ENCODE results near the gene NAGLU. TPM values are rescaled to one million over a fixed set of nuclear protein-coding genes. Genes with fewer than 3 reads are reported as not detected.

Gene NAGLU
- total and polyA plus RNA-seq, 10 of the 15 experiments (the other 5 are each of a cell fraction or from before 2014, with no cell fraction given), result 0.23 to 27.5 (median 8.9) TPM

DNA sequence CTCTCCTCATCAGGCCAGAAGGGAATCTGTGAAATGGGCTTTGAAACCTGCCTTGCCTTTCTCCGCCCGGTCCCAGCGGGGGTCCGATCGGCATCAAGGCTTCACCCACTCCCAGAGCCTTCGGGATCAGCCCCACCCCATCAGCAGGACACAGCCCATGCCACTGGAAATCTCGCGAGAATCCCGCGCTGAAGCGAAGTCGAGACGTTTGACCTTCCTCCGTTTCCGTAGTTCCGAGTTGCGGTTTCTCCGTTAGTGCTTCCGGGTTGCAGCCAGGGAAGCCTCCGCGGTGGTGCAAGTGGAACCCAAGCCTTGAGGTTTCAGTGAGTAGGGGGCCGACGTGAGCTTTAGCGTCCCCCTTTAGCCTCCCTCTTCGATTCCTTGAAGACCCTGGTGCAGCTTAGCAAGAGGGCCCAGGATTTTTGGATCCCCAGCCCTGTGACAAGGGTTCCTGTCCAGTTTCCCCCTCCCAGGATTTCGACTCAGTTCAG lies 25.9 kb downstream of the NAGLU start, which contains the start of gene COASY (continued):
- TF ChIP-seq, protein P1, sequence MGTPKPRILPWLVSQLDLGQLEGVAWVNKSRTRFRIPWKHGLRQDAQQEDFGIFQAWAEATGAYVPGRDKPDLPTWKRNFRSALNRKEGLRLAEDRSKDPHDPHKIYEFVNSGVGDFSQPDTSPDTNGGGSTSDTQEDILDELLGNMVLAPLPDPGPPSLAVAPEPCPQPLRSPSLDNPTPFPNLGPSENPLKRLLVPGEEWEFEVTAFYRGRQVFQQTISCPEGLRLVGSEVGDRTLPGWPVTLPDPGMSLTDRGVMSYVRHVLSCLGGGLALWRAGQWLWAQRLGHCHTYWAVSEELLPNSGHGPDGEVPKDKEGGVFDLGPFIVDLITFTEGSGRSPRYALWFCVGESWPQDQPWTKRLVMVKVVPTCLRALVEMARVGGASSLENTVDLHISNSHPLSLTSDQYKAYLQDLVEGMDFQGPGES (IDR thresholded peaks at IDR 0.05), result no peak
- peak; percentile 98 for TF ChIP-seq RCOR1 (conservative IDR thresholded peaks at IDR 0.05; ENCODE audit: low read depth, low read length)
- TF ChIP-seq NFIC (IDR thresholded peaks at IDR 0.05; ENCODE audit: low read depth, low read length), result peak; percentile 52; the same call in 1 of the 2 replicates
- TF ChIP-seq CEBPB (IDR thresholded peaks at IDR 0.05; ENCODE audit: borderline replicate concordance in 1 of 2, low read depth in 2 of 2, low read length in 2 of 2), result no peak
- TF ChIP-seq, protein P2, sequence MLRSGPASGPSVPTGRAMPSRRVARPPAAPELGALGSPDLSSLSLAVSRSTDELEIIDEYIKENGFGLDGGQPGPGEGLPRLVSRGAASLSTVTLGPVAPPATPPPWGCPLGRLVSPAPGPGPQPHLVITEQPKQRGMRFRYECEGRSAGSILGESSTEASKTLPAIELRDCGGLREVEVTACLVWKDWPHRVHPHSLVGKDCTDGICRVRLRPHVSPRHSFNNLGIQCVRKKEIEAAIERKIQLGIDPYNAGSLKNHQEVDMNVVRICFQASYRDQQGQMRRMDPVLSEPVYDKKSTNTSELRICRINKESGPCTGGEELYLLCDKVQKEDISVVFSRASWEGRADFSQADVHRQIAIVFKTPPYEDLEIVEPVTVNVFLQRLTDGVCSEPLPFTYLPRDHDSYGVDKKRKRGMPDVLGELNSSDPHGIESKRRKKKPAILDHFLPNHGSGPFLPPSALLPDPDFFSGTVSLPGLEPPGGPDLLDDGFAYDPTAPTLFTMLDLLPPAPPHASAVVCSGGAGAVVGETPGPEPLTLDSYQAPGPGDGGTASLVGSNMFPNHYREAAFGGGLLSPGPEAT (IDR thresholded peaks at IDR 0.05; ENCODE audit: low read depth), result peak; percentile 92
- TF ChIP-seq SREBF2 (IDR thresholded peaks at IDR 0.05; ENCODE audit: low read length), result no peak
- no peak for TF ChIP-seq FOXM1 (IDR thresholded peaks at IDR 0.05; ENCODE audit: low read depth, low read length)
- TF ChIP-seq, protein P3, sequence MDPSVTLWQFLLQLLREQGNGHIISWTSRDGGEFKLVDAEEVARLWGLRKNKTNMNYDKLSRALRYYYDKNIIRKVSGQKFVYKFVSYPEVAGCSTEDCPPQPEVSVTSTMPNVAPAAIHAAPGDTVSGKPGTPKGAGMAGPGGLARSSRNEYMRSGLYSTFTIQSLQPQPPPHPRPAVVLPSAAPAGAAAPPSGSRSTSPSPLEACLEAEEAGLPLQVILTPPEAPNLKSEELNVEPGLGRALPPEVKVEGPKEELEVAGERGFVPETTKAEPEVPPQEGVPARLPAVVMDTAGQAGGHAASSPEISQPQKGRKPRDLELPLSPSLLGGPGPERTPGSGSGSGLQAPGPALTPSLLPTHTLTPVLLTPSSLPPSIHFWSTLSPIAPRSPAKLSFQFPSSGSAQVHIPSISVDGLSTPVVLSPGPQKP (IDR thresholded peaks at IDR 0.05; ENCODE audit: low read depth, low read length), result no peak
- TF ChIP-seq, protein P4, sequence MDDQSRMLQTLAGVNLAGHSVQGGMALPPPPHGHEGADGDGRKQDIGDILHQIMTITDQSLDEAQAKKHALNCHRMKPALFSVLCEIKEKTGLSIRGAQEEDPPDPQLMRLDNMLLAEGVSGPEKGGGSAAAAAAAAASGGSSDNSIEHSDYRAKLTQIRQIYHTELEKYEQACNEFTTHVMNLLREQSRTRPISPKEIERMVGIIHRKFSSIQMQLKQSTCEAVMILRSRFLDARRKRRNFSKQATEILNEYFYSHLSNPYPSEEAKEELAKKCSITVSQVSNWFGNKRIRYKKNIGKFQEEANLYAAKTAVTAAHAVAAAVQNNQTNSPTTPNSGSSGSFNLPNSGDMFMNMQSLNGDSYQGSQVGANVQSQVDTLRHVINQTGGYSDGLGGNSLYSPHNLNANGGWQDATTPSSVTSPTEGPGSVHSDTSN (IDR thresholded peaks at IDR 0.05; ENCODE audit: insufficient replicate concordance, low read depth, low read length), result no peak
- TF ChIP-seq, protein P5, sequence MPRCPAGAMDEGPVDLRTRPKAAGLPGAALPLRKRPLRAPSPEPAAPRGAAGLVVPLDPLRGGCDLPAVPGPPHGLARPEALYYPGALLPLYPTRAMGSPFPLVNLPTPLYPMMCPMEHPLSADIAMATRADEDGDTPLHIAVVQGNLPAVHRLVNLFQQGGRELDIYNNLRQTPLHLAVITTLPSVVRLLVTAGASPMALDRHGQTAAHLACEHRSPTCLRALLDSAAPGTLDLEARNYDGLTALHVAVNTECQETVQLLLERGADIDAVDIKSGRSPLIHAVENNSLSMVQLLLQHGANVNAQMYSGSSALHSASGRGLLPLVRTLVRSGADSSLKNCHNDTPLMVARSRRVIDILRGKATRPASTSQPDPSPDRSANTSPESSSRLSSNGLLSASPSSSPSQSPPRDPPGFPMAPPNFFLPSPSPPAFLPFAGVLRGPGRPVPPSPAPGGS (IDR thresholded peaks at IDR 0.05; ENCODE audit: borderline replicate concordance, insufficient read depth, low read depth, low read length, poor library complexity, severe bottlenecking), result peak; percentile 25
- TF ChIP-seq SMC3 (IDR thresholded peaks at IDR 0.05; ENCODE audit: borderline replicate concordance, low read length), result no peak
- no peak for TF ChIP-seq EZH2 (IDR thresholded peaks at IDR 0.05; ENCODE audit: borderline replicate concordance, control insufficient read depth, low read depth, low read length)
- TF ChIP-seq ESRRA (IDR thresholded peaks at IDR 0.05; ENCODE audit: low read length), result no peak
- TF ChIP-seq MEF2B (IDR thresholded peaks at IDR 0.05; ENCODE audit: partially characterized antibody, poor library complexity, severe bottlenecking), result peak; percentile 46
- TF ChIP-seq, protein P6, sequence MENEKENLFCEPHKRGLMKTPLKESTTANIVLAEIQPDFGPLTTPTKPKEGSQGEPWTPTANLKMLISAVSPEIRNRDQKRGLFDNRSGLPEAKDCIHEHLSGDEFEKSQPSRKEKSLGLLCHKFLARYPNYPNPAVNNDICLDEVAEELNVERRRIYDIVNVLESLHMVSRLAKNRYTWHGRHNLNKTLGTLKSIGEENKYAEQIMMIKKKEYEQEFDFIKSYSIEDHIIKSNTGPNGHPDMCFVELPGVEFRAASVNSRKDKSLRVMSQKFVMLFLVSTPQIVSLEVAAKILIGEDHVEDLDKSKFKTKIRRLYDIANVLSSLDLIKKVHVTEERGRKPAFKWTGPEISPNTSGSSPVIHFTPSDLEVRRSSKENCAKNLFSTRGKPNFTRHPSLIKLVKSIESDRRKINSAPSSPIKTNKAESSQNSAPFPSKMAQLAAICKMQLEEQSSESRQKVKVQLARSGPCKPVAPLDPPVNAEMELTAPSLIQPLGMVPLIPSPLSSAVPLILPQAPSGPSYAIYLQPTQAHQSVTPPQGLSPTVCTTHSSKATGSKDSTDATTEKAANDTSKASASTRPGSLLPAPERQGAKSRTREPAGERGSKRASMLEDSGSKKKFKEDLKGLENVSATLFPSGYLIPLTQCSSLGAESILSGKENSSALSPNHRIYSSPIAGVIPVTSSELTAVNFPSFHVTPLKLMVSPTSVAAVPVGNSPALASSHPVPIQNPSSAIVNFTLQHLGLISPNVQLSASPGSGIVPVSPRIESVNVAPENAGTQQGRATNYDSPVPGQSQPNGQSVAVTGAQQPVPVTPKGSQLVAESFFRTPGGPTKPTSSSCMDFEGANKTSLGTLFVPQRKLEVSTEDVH (IDR thresholded peaks at IDR 0.05; ENCODE audit: low read depth, partially characterized antibody), result peak; percentile 78
- TF ChIP-seq PML (IDR thresholded peaks at IDR 0.05; ENCODE audit: low read length), result peak; percentile 55; the same call in 1 of the 2 replicates

Data from GM12878 (cell line).